IPS-11a (cell line): ENCODE measurements around the gene SHANK1.

ENCODE experiments used
- H3K4me3 ChIP-seq: one replicate; pipeline ENCODE4 v1.5.1; 2013; ENCODE audit warnings: low read depth, low read length, control low read depth

The SHANK1 gene

GRCh38 chr19:50713556-50714236, 5.9 kb downstream of the SHANK1 start:
- no peak overlapping the region for H3K4me3 ChIP-seq

DNA sequence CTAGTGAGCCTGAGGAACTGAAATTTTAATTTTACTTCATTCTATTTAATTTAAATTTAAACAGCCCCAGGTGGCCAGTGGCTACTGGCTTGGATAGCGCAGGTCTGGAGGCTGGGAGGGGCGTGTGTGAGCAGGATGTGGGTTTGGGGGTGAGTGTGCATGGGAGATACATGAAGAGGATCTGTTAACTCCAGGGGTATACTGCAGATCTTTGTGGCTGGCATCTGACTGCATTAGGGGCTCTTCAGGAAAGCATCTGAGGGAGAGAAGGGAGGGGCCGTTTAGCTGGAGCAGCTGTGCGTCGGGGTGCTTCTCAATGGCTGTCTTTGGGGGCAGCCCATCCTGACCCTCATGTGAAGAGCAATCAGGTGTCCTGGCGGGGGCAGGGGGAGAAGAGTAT, 6.8 kb downstream of the SHANK1 start:
- H3K4me3 ChIP-seq = no peak overlapping the region

DNA sequence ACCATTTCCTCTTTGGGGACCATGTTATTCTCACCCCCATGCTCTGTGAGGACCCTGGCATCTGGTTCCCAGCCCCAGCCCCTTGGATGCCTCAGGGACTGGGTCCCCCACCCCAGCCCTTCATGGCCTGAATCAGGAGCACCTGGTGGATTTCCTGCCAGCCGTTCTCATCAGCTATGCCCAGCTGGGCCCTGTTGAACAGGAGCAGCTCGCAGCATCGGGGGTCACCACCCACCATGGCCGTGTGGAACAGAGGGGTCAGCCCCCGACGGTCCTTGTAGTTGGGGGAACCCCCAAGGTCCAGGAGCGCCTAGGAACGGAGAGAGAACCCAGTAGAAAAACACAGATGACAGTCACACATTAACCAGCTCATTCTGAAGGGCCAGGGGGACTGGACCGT, 7.8 kb downstream of the SHANK1 start:
- H3K4me3 ChIP-seq = no peak overlapping the region

- H3K4me3 ChIP-seq = no peak overlapping the region
Observed at GRCh38 chr19:50711196-50711595, 8.4 kb downstream of the SHANK1 start.

GRCh38 chr19:50710612-50711011, 9.0 kb downstream of the SHANK1 start:
- no peak overlapping the region for H3K4me3 ChIP-seq

DNA sequence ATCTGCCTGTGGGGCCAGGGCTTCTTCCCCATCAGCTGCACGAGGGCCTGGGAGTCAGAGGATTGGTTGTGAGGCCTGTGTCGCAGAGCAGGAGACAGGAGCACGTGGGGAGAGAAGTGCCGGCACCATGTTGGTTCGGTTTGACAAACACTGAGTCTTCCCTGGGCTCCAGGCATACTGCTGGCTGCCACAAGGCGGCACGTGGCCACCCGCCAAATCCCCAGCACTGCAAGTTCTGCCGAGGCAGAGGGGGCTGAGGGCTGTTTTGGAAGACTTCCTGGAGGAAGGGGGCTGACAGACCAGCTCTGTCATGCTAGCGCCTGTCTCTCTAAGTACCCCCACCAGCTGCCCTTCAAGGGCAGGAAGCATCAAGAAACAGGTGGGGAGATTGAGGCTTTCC, 9.5 kb downstream of the SHANK1 start:
- H3K4me3 ChIP-seq = no peak overlapping the region

GRCh38 chr19:50708179-50708879, 11.3 kb downstream of the SHANK1 start:
- no peak overlapping the region for H3K4me3 ChIP-seq

DNA sequence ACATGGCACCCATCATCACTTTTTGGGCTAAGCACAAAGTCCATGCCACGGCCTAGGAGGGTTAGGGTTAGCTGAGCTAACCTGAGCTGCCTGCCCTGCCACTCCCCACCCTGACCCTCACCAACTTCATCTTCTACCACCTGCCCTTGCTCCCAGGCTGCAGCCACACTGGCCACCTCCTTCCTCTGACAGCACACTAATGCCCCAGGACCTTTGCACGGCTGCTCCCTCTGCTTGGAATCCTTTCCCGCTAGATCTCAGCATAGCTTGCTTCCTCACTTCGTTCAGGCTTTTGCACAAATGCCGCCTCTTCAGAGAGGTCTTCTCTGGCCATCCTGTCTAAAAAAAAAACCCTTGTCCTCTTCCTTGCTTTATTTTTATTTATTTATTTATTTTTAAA, 13.2 kb downstream of the SHANK1 start:
- H3K4me3 ChIP-seq = no peak overlapping the region

- H3K4me3 ChIP-seq = no peak overlapping the region
Observed at GRCh38 chr19:50705422-50706019, 14.1 kb downstream of the SHANK1 start.

GRCh38 chr19:50703915-50704796, 15.4 kb downstream of the SHANK1 start:
- no peak overlapping the region for H3K4me3 ChIP-seq

- no peak overlapping the region for H3K4me3 ChIP-seq
Observed at GRCh38 chr19:50702871-50703829, 16.5 kb downstream of the SHANK1 start.

DNA sequence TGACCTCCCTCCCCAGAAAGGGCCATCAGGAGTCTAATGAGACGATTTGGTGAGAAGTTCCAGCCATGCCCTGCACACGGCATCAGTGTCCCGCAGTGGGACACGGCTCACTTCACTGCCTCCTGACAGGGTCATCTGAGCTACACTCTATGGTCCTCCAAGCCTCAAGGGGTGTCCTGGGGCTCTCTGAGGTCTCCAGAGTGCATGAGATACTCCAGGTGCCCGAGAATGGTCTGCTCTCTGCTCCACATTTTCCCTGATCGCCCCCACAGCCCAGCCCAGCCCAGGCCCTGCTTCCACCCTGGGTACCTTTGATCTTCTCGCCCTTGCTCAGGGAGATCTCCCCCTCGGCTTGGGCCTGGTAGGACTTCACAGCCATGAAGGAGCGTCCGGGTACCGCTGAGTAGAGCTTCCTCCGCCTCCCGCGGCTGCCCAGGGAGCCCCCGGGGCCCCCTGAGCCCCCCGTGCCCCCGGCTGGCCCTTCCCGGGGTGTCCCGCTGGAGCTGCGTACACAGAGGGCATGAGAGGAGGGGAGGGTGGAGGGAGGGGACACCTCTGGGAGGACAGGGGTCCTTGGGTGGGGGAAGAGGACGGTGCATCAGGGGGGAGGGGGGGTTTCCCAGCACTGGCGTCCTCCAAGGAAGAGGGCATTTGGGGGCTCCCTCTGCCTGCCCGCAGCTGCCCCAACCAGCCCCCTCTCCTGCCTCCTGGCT, 17.3 kb downstream of the SHANK1 start:
- H3K4me3 ChIP-seq = no peak overlapping the region

DNA sequence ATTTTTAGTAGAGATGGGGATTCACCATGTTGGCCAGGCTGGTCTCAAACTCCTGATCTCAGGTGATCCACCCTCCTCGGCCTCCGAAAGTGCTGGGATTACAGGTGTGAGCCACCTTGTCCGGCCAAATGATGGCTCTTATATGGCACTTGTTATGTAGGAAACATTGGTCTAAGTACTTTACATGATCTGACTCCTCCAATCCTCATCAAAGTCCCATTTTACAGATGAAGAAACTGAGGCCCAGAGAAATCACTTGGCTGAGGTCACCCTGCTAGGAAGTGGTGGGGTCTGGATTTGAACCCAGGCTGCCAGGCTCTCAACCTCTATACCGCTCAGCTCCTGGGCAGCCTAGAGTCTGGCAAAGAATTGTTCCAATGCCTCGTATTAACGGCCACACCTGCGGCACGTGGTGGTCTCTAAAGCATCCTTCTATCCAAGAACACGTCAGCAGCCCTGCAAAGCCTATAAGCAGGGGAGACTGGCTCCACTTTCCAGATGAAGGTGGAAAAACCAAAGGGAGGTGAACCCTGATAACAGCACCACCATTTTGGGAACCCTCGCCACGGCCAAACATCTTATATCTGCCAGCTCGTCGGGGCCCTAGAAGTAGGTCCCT, 18.1 kb downstream of the SHANK1 start:
- H3K4me3 ChIP-seq = no peak overlapping the region

GRCh38 chr19:50697414-50698124, 22.0 kb downstream of the SHANK1 start:
- H3K4me3 ChIP-seq = no peak overlapping the region

GRCh38 chr19:50696094-50696483, 23.5 kb downstream of the SHANK1 start:
- H3K4me3 ChIP-seq = peak overlapping the region; percentile 40

GRCh38 chr19:50695251-50696093, 24.1 kb downstream of the SHANK1 start:
- peak overlapping the region; percentile 40 for H3K4me3 ChIP-seq

- H3K4me3 ChIP-seq = no peak overlapping the region
Observed at GRCh38 chr19:50694815-50695145, 24.8 kb downstream of the SHANK1 start.
